ENCODE data around the gene GCM1. TPM values are rescaled to one million over a fixed set of nuclear protein-coding genes. Genes with fewer than 3 reads are reported as not detected.

GCM1 gene
- total RNA-seq, 1 experiment from 2014 or later = 0.38 TPM

GRCh38 chr6:53095270-53095669 lies 53.4 kb downstream of the GCM1 start:
- CTCF ChIA-PET = no interaction called here
- Mint-ChIP-seq H3K4me3 (ENCODE audit: low read depth, unreplicated experiment) (no peak overlapping the region), H3K27ac (ENCODE audit: unreplicated experiment) (no peak overlapping the region), H3K4me1 (ENCODE audit: low read depth, unreplicated experiment) (no peaks in the 10 kb centered on the region), H3K27me3 (ENCODE audit: unreplicated experiment) (no peaks in the 10 kb centered on the region), H3K36me3 (ENCODE audit: insufficient read depth, unreplicated experiment) (peaks cover 12% of the 10 kb centered on the region), H3K9me3 (ENCODE audit: low read depth, unreplicated experiment) (no peaks in the 10 kb centered on the region)
- DNase-seq = no peak
- TF ChIP-seq CTCF (IDR thresholded peaks at IDR 0.05; ENCODE audit: unreplicated experiment) = no peak
- intact Hi-C loops (cut with micrococcal nuclease; ENCODE audit: unreplicated experiment) = no loop called here
- BruUV-seq (replicated peaks) = no TSS peak

GRCh38 chr6:53090576-53090975 lies 58.1 kb downstream of the GCM1 start:
- no peaks in the 10 kb centered on the region for H3K4me1 Mint-ChIP-seq (ENCODE audit: low read depth, unreplicated experiment)
- intact Hi-C loops (cut with micrococcal nuclease; ENCODE audit: unreplicated experiment) = no loop called here
- DNase-seq = no peak
- no peaks in the 10 kb centered on the region for H3K9me3 Mint-ChIP-seq (ENCODE audit: low read depth, unreplicated experiment)
- no peak overlapping the region for H3K4me3 Mint-ChIP-seq (ENCODE audit: low read depth, unreplicated experiment)
- CTCF ChIA-PET = no interaction called here
- H3K36me3 Mint-ChIP-seq (ENCODE audit: insufficient read depth, unreplicated experiment) = peaks cover 34% of the 10 kb centered on the region
- H3K27me3 Mint-ChIP-seq (ENCODE audit: unreplicated experiment) = no peaks in the 10 kb centered on the region
- no peak overlapping the region for H3K27ac Mint-ChIP-seq (ENCODE audit: unreplicated experiment)
- no TSS peak for BruUV-seq (replicated peaks)
- no peak for TF ChIP-seq CTCF (IDR thresholded peaks at IDR 0.05; ENCODE audit: unreplicated experiment)

GRCh38 chr6:53089948-53090347 lies 58.7 kb downstream of the GCM1 start:
- CTCF ChIA-PET = no interaction called here
- Mint-ChIP-seq H3K4me1 (ENCODE audit: low read depth, unreplicated experiment) (no peaks in the 10 kb centered on the region), H3K27ac (ENCODE audit: unreplicated experiment) (no peak overlapping the region), H3K4me3 (ENCODE audit: low read depth, unreplicated experiment) (no peak overlapping the region), H3K27me3 (ENCODE audit: unreplicated experiment) (no peaks in the 10 kb centered on the region), H3K9me3 (ENCODE audit: low read depth, unreplicated experiment) (no peaks in the 10 kb centered on the region), H3K36me3 (ENCODE audit: insufficient read depth, unreplicated experiment) (peaks cover 34% of the 10 kb centered on the region)
- TF ChIP-seq CTCF (IDR thresholded peaks at IDR 0.05; ENCODE audit: unreplicated experiment) = no peak
- DNase-seq = no peak
- intact Hi-C loops (cut with micrococcal nuclease; ENCODE audit: unreplicated experiment) = no loop called here
- BruUV-seq (replicated peaks) = no TSS peak

GRCh38 chr6:53086302-53086701 lies 62.3 kb downstream of the GCM1 start:
- CTCF ChIA-PET = no interaction called here
- DNase-seq = no peak
- Mint-ChIP-seq H3K36me3 (ENCODE audit: insufficient read depth, unreplicated experiment) (peaks cover 36% of the 10 kb centered on the region), H3K9me3 (ENCODE audit: low read depth, unreplicated experiment) (no peaks in the 10 kb centered on the region), H3K4me1 (ENCODE audit: low read depth, unreplicated experiment) (no peaks in the 10 kb centered on the region), H3K27me3 (ENCODE audit: unreplicated experiment) (no peaks in the 10 kb centered on the region), H3K27ac (ENCODE audit: unreplicated experiment) (no peak overlapping the region), H3K4me3 (ENCODE audit: low read depth, unreplicated experiment) (no peak overlapping the region)
- no TSS peak for BruUV-seq (replicated peaks)
- TF ChIP-seq CTCF (IDR thresholded peaks at IDR 0.05; ENCODE audit: unreplicated experiment) = no peak
- intact Hi-C loops (cut with micrococcal nuclease; ENCODE audit: unreplicated experiment) = no loop called here
